ENCODE data around the gene PHACTR4. TPM values are rescaled to one million over a fixed set of nuclear protein-coding genes. Genes with fewer than 3 reads are reported as not detected.
A peak's percentile ranks its signal among the peaks of the same experiment; 100 is the strongest.
"Not testable (repeated sequence)": the region's sequence is repeated elsewhere in the genome, so short reads cannot be mapped to it uniquely, and the experiment has no call there.

PHACTR4 gene
- total and polyA plus RNA-seq, 7 donors = 21.6 to 57.4 (median 35.2) TPM

GRCh38 chr1:28512058-28512611, 142.6 kb downstream of the PHACTR4 start:
- no peak for DNase-seq
- Histone ChIP-seq H3K27ac (no peak overlapping the region), H3K4me3 (no peak overlapping the region), H3K36me3 (peaks cover 21 to 76% (median 46%) of the 10 kb centered on the region in 4 donors), H3K4me1 (peaks cover 5 to 52% (median 52%) of the 10 kb centered on the region in 4 donors), H3K9me3 (no peaks in the 10 kb centered on the region), H3K27me3 (no peaks in the 10 kb centered on the region)
- intact Hi-C loops (cut with DNase I) = loop anchor here (10.0 kb wide), 1 partner anchor 223 kb away; the partner anchor contains the start of gene YTHDF2
- 82 to 87% methylated on average over 7 of the region's 7 CpGs for WGBS, 2 donors
- no peak for TF ChIP-seq CTCF (IDR thresholded peaks at IDR 0.05)

GRCh38 chr1:28514445-28514933, 144.9 kb downstream of the PHACTR4 start:
- intact Hi-C loops (cut with DNase I) = loop anchor here (10.0 kb wide), 1 partner anchor 220 kb away; the partner anchor contains the start of gene YTHDF2
- not testable (repeated sequence) for H3K27me3 ChIP-seq, H3K9me3 ChIP-seq, H3K4me3 ChIP-seq, H3K27ac ChIP-seq
- H3K4me1 ChIP-seq = peaks cover 0 to 45% (median 43%) of the 10 kb centered on the region in 4 donors
- H3K36me3 ChIP-seq = peaks cover 12 to 60% (median 32%) of the 10 kb centered on the region in 4 donors
- 83 to 88% methylated on average over 13 of the region's 13 CpGs for WGBS, 2 donors
- DNase-seq = peak; percentile 11

DNA sequence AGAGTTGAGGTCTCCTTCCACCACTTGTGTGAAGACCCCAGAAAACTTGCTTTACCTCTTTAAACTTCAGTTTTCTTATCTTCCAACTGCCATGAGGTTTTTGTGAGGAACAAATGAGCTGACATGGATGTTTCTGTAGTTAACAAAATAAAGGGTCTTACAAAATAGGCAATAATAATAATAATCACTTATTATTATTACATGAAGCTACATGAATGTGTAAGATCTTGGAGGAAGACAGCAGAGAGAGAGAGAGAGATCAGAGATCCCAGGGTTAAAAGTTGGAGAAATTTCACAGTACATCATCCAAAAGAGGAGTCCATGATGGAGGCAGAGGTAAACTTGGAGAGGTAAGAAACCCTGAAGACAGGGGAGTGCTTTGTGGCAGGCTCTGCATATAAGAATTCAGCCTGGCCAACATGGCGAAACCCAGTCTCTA, 147.0 kb downstream of the PHACTR4 start:
- no peaks in the 10 kb centered on the region for H3K27me3 ChIP-seq
- no peak overlapping the region for H3K4me3 ChIP-seq
- WGBS, 2 donors = 91 to 97% methylated on average over 1 of the region's 1 CpG
- no peak overlapping the region for H3K27ac ChIP-seq
- TF ChIP-seq CTCF (IDR thresholded peaks at IDR 0.05) = no peak
- TF ChIP-seq POLR2AphosphoS5 (IDR thresholded peaks at IDR 0.05) = no peak
- no peak for TF ChIP-seq EP300 (IDR thresholded peaks at IDR 0.05)
- no peak for TF ChIP-seq POLR2A (IDR thresholded peaks at IDR 0.05)
- peaks cover 0 to 31% (median 26%) of the 10 kb centered on the region in 4 donors for H3K4me1 ChIP-seq
- H3K36me3 ChIP-seq = peaks cover 0 to 39% (median 15%) of the 10 kb centered on the region in 4 donors
- DNase-seq = no peak
- intact Hi-C loops (cut with DNase I) = loop anchor here (5.0 to 10.0 kb wide), 2 partner anchors 218 to 269 kb away; partner anchors contain the start of gene YTHDF2
- H3K9me3 ChIP-seq = no peaks in the 10 kb centered on the region

DNA sequence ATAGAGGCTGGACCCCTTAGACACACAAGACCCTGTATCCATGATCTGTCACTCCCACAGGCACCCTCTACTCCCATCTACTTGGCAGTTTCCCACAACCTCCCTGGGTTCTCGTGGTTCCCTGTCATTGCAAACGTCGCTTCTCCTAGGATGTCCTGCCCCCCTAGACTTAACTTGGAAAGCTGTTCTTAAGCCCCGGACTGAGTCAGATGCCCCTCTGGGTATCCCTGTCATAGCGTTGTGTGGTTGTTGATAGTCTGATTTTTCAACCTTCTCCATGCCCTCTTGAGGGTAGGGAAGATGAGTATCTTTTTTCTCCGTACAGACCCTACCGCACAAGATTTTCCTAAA, 148.1 kb downstream of the PHACTR4 start:
- Histone ChIP-seq H3K4me3 (peak overlapping the region; percentile 51 to 72 (median 67)), H3K36me3 (peaks cover 0 to 28% (median 12%) of the 10 kb centered on the region in 4 donors), H3K27ac (peak overlapping the region; percentile 84 to 89 (median 88)), H3K9me3 (no peaks in the 10 kb centered on the region), H3K4me1 (peaks cover 0 to 20% (median 16%) of the 10 kb centered on the region in 4 donors), H3K27me3 (no peaks in the 10 kb centered on the region)
- 16 to 25% methylated on average over 7 of the region's 7 CpGs for WGBS, 2 donors
- TF ChIP-seq EP300 (IDR thresholded peaks at IDR 0.05) = no peak
- TF ChIP-seq POLR2A (IDR thresholded peaks at IDR 0.05) = no peak
- no peak for TF ChIP-seq POLR2AphosphoS5 (IDR thresholded peaks at IDR 0.05)
- TF ChIP-seq CTCF (IDR thresholded peaks at IDR 0.05) = no peak
- no peak for DNase-seq
- intact Hi-C loops (cut with DNase I) = loop anchor here (5.0 to 10.0 kb wide), 2 partner anchors 217 to 270 kb away; partner anchors contain the start of gene YTHDF2

GRCh38 chr1:28518000-28518744, 148.6 kb downstream of the PHACTR4 start:
- WGBS, 2 donors = 0% methylated on average over 92 of the region's 92 CpGs
- peak; percentile 95 for DNase-seq
- H3K36me3 ChIP-seq = peaks cover 0 to 23% (median 8%) of the 10 kb centered on the region in 4 donors
- H3K4me3 ChIP-seq = peak overlapping the region; percentile 51 to 72 (median 67)
- H3K4me1 ChIP-seq = peaks cover 0 to 17% (median 15%) of the 10 kb centered on the region in 4 donors
- TF ChIP-seq CTCF (IDR thresholded peaks at IDR 0.05) (peak; percentile 97 to 98 (median 97)), EP300 (IDR thresholded peaks at IDR 0.05) (no peak), POLR2AphosphoS5 (IDR thresholded peaks at IDR 0.05) (peak; percentile 58 to 77 (median 70))
- peak overlapping the region; percentile 84 to 89 (median 88) for H3K27ac ChIP-seq
- H3K27me3 ChIP-seq = no peaks in the 10 kb centered on the region
- no peaks in the 10 kb centered on the region for H3K9me3 ChIP-seq
- intact Hi-C loops (cut with DNase I) = loop anchor here (1.0 to 10.0 kb wide), 5 partner anchors 35 to 359 kb away; partner anchors contain the start of genes TRNAU1AP and YTHDF2

Measured in sigmoid colon (tissue), 7 donors.